Immature natural killer cell (primary cell): ENCODE results near the gene BBX. TPM values are rescaled to one million over a fixed set of nuclear protein-coding genes. Genes with fewer than 3 reads are reported as not detected.

Experiments
- DNase-seq, 3 donors: peaks; one replicate each; pipeline ENCODE4 v3.0.0; 2022; ENCODE audit warnings: mixed read lengths in 1 of 3
- H3K27ac Mint-ChIP-seq, 6 donors: one replicate each; pipeline ENCODE4 v1.8.0; 2020; ENCODE audit warnings: mixed read lengths in 6 of 6, mild to moderate bottlenecking in 5 of 6, inconsistent platforms in 4 of 6, moderate library complexity in 3 of 6
- H3K27me3 Mint-ChIP-seq, 3 donors: one replicate each; pipeline ENCODE4 v1.8.0; 2020 to 2021; ENCODE audit warnings: low read depth in 3 of 3, mild to moderate bottlenecking in 3 of 3, mixed read lengths in 3 of 3, moderate library complexity in 3 of 3, inconsistent platforms in 1 of 3
- H3K36me3 Mint-ChIP-seq, 3 donors: one replicate each; pipeline ENCODE4 v1.8.0; 2020; ENCODE audit warnings: mixed read lengths in 3 of 3, inconsistent platforms in 2 of 3, mild to moderate bottlenecking in 2 of 3
- H3K4me1 Mint-ChIP-seq, 2 donors: one replicate each; pipeline ENCODE4 v1.8.0; 2020; ENCODE audit warnings: inconsistent platforms in 2 of 2, mild to moderate bottlenecking in 2 of 2, mixed read lengths in 2 of 2, moderate library complexity in 1 of 2
- H3K4me3 Mint-ChIP-seq, 5 donors: one replicate each; pipeline ENCODE4 v1.8.0; 2020; ENCODE audit warnings: mild to moderate bottlenecking in 5 of 5, mixed read lengths in 5 of 5, inconsistent platforms in 3 of 5, moderate library complexity in 3 of 5
- H3K9me3 Mint-ChIP-seq, 6 donors: one replicate each; pipeline ENCODE4 v1.8.0; 2020; ENCODE audit warnings: mild to moderate bottlenecking in 6 of 6, mixed read lengths in 6 of 6, inconsistent platforms in 4 of 6, moderate library complexity in 3 of 6
- polyA plus RNA-seq, 3 donors: library from polyadenylated mRNA; unstranded; fragments of 300-500 nt; fragmentation: Illumina TruSeq; gene quantifications; one replicate each; pipeline ENCODE4 v1.2.3, GENCODE V29; 2021

BBX gene
- polyA plus RNA-seq, 3 donors from 2014 or later = 54.5 to 104 (median 56.4) TPM

- Mint-ChIP-seq H3K4me1 (peaks cover 33 to 52% of the 10 kb centered on the region in 2 donors), H3K36me3 (no peaks in the 10 kb centered on the region), H3K27me3 (no peaks in the 10 kb centered on the region), H3K4me3 (no peak overlapping the region), H3K9me3 (no peaks in the 10 kb centered on the region), H3K27ac (peak overlapping the region in 1 of 6 donors; percentile 8)
- DNase-seq = no peak
Measured at GRCh38 chr3:107630779-107631178, 108.0 kb downstream of the BBX start.

GRCh38 chr3:107632576-107632975 is 109.8 kb downstream of the BBX start:
- peaks cover 29 to 43% of the 10 kb centered on the region in 2 donors for H3K4me1 Mint-ChIP-seq
- H3K4me3 Mint-ChIP-seq = no peak overlapping the region
- DNase-seq = no peak
- no peaks in the 10 kb centered on the region for H3K36me3 Mint-ChIP-seq
- H3K27me3 Mint-ChIP-seq = no peaks in the 10 kb centered on the region
- no peaks in the 10 kb centered on the region for H3K9me3 Mint-ChIP-seq
- H3K27ac Mint-ChIP-seq = no peak overlapping the region

- no peaks in the 10 kb centered on the region for H3K9me3 Mint-ChIP-seq
- H3K4me1 Mint-ChIP-seq = peaks cover 29 to 43% of the 10 kb centered on the region in 2 donors
- no peaks in the 10 kb centered on the region for H3K36me3 Mint-ChIP-seq
- H3K4me3 Mint-ChIP-seq = no peak overlapping the region
- H3K27me3 Mint-ChIP-seq = no peaks in the 10 kb centered on the region
- no peak for DNase-seq
- H3K27ac Mint-ChIP-seq = no peak overlapping the region
Measured at GRCh38 chr3:107633327-107634098, 110.8 kb downstream of the BBX start.

- Mint-ChIP-seq H3K27me3 (no peaks in the 10 kb centered on the region), H3K4me3 (no peak overlapping the region), H3K36me3 (no peaks in the 10 kb centered on the region), H3K9me3 (no peaks in the 10 kb centered on the region), H3K4me1 (peaks cover 27 to 39% of the 10 kb centered on the region in 2 donors), H3K27ac (no peak overlapping the region)
- DNase-seq = no peak
Measured at GRCh38 chr3:107634099-107634489, 111.3 kb downstream of the BBX start.

GRCh38 chr3:107637416-107638183 is 114.8 kb downstream of the BBX start:
- no peaks in the 10 kb centered on the region for H3K36me3 Mint-ChIP-seq
- H3K27ac Mint-ChIP-seq = no peak overlapping the region
- H3K9me3 Mint-ChIP-seq = no peaks in the 10 kb centered on the region
- no peak overlapping the region for H3K4me3 Mint-ChIP-seq
- no peak for DNase-seq
- H3K4me1 Mint-ChIP-seq = peaks cover 10 to 37% of the 10 kb centered on the region in 2 donors
- no peaks in the 10 kb centered on the region for H3K27me3 Mint-ChIP-seq

- Mint-ChIP-seq H3K36me3 (no peaks in the 10 kb centered on the region), H3K4me1 (peaks cover 4 to 35% of the 10 kb centered on the region in 2 donors), H3K4me3 (no peak overlapping the region), H3K27ac (peak overlapping the region in 1 of 6 donors; percentile 17), H3K27me3 (no peaks in the 10 kb centered on the region), H3K9me3 (no peaks in the 10 kb centered on the region)
- DNase-seq = no peak
Measured at GRCh38 chr3:107641572-107642307, 119.0 kb downstream of the BBX start.

- no peak overlapping the region for H3K4me3 Mint-ChIP-seq
- H3K36me3 Mint-ChIP-seq = no peaks in the 10 kb centered on the region
- H3K27me3 Mint-ChIP-seq = no peaks in the 10 kb centered on the region
- no peak for DNase-seq
- H3K4me1 Mint-ChIP-seq = peaks cover 4 to 35% of the 10 kb centered on the region in 2 donors
- no peak overlapping the region for H3K27ac Mint-ChIP-seq
- no peaks in the 10 kb centered on the region for H3K9me3 Mint-ChIP-seq
Measured at GRCh38 chr3:107643038-107643883, 120.5 kb downstream of the BBX start.

- H3K27me3 Mint-ChIP-seq = no peaks in the 10 kb centered on the region
- H3K9me3 Mint-ChIP-seq = no peaks in the 10 kb centered on the region
- H3K27ac Mint-ChIP-seq = no peak overlapping the region
- peaks cover 4 to 34% of the 10 kb centered on the region in 2 donors for H3K4me1 Mint-ChIP-seq
- H3K36me3 Mint-ChIP-seq = peaks cover 0 to 10% (median 0%) of the 10 kb centered on the region in 3 donors
- DNase-seq = no peak
- no peak overlapping the region for H3K4me3 Mint-ChIP-seq
Measured at GRCh38 chr3:107644631-107645030, 121.9 kb downstream of the BBX start.

GRCh38 chr3:107650788-107651187 is 128.0 kb downstream of the BBX start:
- Mint-ChIP-seq H3K27me3 (no peaks in the 10 kb centered on the region), H3K36me3 (peaks cover 0 to 10% (median 0%) of the 10 kb centered on the region in 3 donors), H3K27ac (no peak overlapping the region), H3K4me1 (peaks cover 6 to 26% of the 10 kb centered on the region in 2 donors), H3K9me3 (no peaks in the 10 kb centered on the region), H3K4me3 (no peak overlapping the region)
- DNase-seq = no peak

- Mint-ChIP-seq H3K4me1 (peaks cover 6 to 26% of the 10 kb centered on the region in 2 donors), H3K9me3 (no peaks in the 10 kb centered on the region)
Measured at GRCh38 chr3:107651782-107652181, 129.0 kb downstream of the BBX start.

GRCh38 chr3:107654218-107654617 is 131.5 kb downstream of the BBX start:
- no peak overlapping the region for H3K27ac Mint-ChIP-seq
- H3K9me3 Mint-ChIP-seq = no peaks in the 10 kb centered on the region
- no peaks in the 10 kb centered on the region for H3K27me3 Mint-ChIP-seq
- H3K36me3 Mint-ChIP-seq = peaks cover 0 to 3% (median 0%) of the 10 kb centered on the region in 3 donors
- no peak overlapping the region for H3K4me3 Mint-ChIP-seq
- peaks cover 6 to 26% of the 10 kb centered on the region in 2 donors for H3K4me1 Mint-ChIP-seq
- DNase-seq = no peak

More at GRCh38 chr3:107651782-107652181, 129.0 kb downstream of the BBX start:
- Mint-ChIP-seq H3K27ac (no peak overlapping the region), H3K27me3 (no peaks in the 10 kb centered on the region), H3K36me3 (peaks cover 0 to 10% (median 0%) of the 10 kb centered on the region in 3 donors), H3K4me3 (no peak overlapping the region)
- DNase-seq = no peak

- DNase-seq = no peak
- H3K27ac Mint-ChIP-seq = no peak overlapping the region
- H3K36me3 Mint-ChIP-seq = no peaks in the 10 kb centered on the region
- no peaks in the 10 kb centered on the region for H3K27me3 Mint-ChIP-seq
- H3K9me3 Mint-ChIP-seq = no peaks in the 10 kb centered on the region
- peaks cover 14 to 30% of the 10 kb centered on the region in 2 donors for H3K4me1 Mint-ChIP-seq
- no peak overlapping the region for H3K4me3 Mint-ChIP-seq
Measured at GRCh38 chr3:107657971-107658370, 135.2 kb downstream of the BBX start.

GRCh38 chr3:107660306-107660976 is 137.7 kb downstream of the BBX start:
- Mint-ChIP-seq H3K27ac (no peak overlapping the region), H3K36me3 (no peaks in the 10 kb centered on the region), H3K27me3 (no peaks in the 10 kb centered on the region), H3K4me1 (peaks cover 14 to 18% of the 10 kb centered on the region in 2 donors), H3K9me3 (no peaks in the 10 kb centered on the region), H3K4me3 (no peak overlapping the region)
- DNase-seq = peak in 1 of 3 donors; percentile 17
